Large intestine (tissue), 3 donors: ENCODE measurements around the gene EPHB4. TPM values are rescaled to one million over a fixed set of nuclear protein-coding genes. Genes with fewer than 3 reads are reported as not detected.

Experiments
- DNase-seq, 2 donors: peaks; one replicate each; pipeline versions ENCODE4 v3.0.0 to v3.0.0-alpha.2; 2013
- H3K27ac ChIP-seq: one replicate; pipeline ENCODE4 v1.5.1; 2013; ENCODE audit warnings: low read length
- H3K27me3 ChIP-seq: 2 replicates; pipeline ENCODE4 v1.6.1; 2013; ENCODE audit warnings: low read length; ENCODE audit not compliant: control insufficient read depth, insufficient read depth
- H3K36me3 ChIP-seq: 2 replicates; pipeline ENCODE4 v1.6.1; 2013; ENCODE audit warnings: low read length; ENCODE audit not compliant: control insufficient read depth, insufficient read depth
- H3K4me1 ChIP-seq: one replicate; pipeline ENCODE4 v1.6.1; 2013; ENCODE audit warnings: low read length; ENCODE audit not compliant: control insufficient read depth, insufficient read depth
- H3K4me3 ChIP-seq: one replicate; pipeline ENCODE4 v1.5.1; 2013; ENCODE audit warnings: low read length
- H3K9me3 ChIP-seq: one replicate; pipeline ENCODE4 v1.6.1; 2013; ENCODE audit warnings: mild to moderate bottlenecking, low read depth, low read length, moderate library complexity; ENCODE audit not compliant: control insufficient read depth
- WGBS: methylation state at CpG from one replicate; pipeline ENCODE4 v1.1.5; 2013; ENCODE audit warnings: low lambda C conversion rate; ENCODE audit not compliant: insufficient coverage; 5-methylcytosine and 5-hydroxymethylcytosine counted together
- polyA plus RNA-seq: library from polyadenylated mRNA; unstranded; fragments of 120-200 nt; gene quantifications from one replicate; pipeline ENCODE4 v1.2.1, GENCODE V29; 2013

Gene EPHB4
- polyA plus RNA-seq, 1 donor, result 30.4 TPM

GRCh38 chr7:100759357-100760171 lies 67.8 kb downstream of the EPHB4 start:
- peak in 1 of 2 donors; percentile 17 for DNase-seq
- WGBS, result no CpG with 5 or more reads among the region's 19 CpGs
- Histone ChIP-seq H3K4me1 (no peaks in the 10 kb centered on the region), H3K27me3 (no peaks in the 10 kb centered on the region), H3K27ac (no peak overlapping the region), H3K9me3 (no peaks in the 10 kb centered on the region), H3K4me3 (no peak overlapping the region), H3K36me3 (no peaks in the 10 kb centered on the region)

DNA sequence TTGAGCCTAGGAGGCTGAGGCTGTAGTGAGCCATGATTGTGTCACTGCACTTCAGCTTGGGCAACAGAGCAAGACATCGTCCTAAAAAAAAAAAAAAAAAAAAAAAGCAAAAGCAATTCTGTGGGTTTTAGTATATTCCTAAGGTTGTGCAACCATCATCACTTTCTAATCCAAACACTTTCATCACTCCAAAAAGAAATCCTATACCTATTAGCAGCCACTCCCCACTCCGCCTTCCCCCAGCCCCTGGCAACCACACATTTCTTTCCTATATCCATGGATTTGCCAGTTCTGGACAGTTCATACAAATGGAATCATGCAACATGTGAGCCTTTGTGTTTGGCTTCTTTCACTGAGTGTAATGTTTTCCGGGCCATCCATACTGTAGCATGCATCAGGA lies 73.6 kb downstream of the EPHB4 start:
- H3K9me3 ChIP-seq, result no peaks in the 10 kb centered on the region
- H3K4me1 ChIP-seq, result no peaks in the 10 kb centered on the region
- H3K27ac ChIP-seq, result no peak overlapping the region
- H3K27me3 ChIP-seq, result peaks cover 20% of the 10 kb centered on the region
- H3K36me3 ChIP-seq, result no peaks in the 10 kb centered on the region
- no CpG with 5 or more reads among the region's 3 CpGs for WGBS
- no peak for DNase-seq
- no peak overlapping the region for H3K4me3 ChIP-seq

- no peak for DNase-seq
- Histone ChIP-seq H3K36me3 (no peaks in the 10 kb centered on the region), H3K27me3 (peaks cover 20% of the 10 kb centered on the region), H3K4me3 (no peak overlapping the region), H3K27ac (no peak overlapping the region), H3K9me3 (no peaks in the 10 kb centered on the region), H3K4me1 (no peaks in the 10 kb centered on the region)
- no CpG with 5 or more reads among the region's 5 CpGs for WGBS
These were observed 74.3 kb downstream of the EPHB4 start for GRCh38 chr7:100752994-100753393.

Other genes starting within 250 kb of the EPHB4 start
- gene LRCH4, start 241.4 kb downstream of the EPHB4 start, polyA plus RNA-seq, result 40.0 TPM
- 0.88 TPM for gene FBXO24, start 241.2 kb downstream of the EPHB4 start, polyA plus RNA-seq
- 51.4 TPM for gene PCOLCE, start 225.2 kb downstream of the EPHB4 start, polyA plus RNA-seq
- gene MOSPD3, start 215.0 kb downstream of the EPHB4 start, polyA plus RNA-seq, result 13.7 TPM
- 2.7 TPM for gene TFR2, start 186.0 kb downstream of the EPHB4 start, polyA plus RNA-seq
- 2.9 TPM for gene ACTL6B, start 171.1 kb downstream of the EPHB4 start, polyA plus RNA-seq
- gene GNB2, start 153.8 kb downstream of the EPHB4 start, polyA plus RNA-seq, result 193 TPM
- 47.6 TPM for gene GIGYF1, start 133.3 kb downstream of the EPHB4 start, polyA plus RNA-seq
- 28.7 TPM for gene POP7, start 121.4 kb downstream of the EPHB4 start, polyA plus RNA-seq
- gene EPO, start 107.1 kb downstream of the EPHB4 start, polyA plus RNA-seq, result 0.19 TPM
- gene ZAN, start 93.9 kb downstream of the EPHB4 start, polyA plus RNA-seq, result 0.04 TPM
- 26.0 TPM for gene SLC12A9, start 25.2 kb upstream of the EPHB4 start, polyA plus RNA-seq
- gene TRIP6, start 39.9 kb upstream of the EPHB4 start, polyA plus RNA-seq, result 46.1 TPM
- 118 TPM for gene SRRT, start 47.6 kb upstream of the EPHB4 start, polyA plus RNA-seq
- 2.4 TPM for gene UFSP1, start 62.2 kb upstream of the EPHB4 start, polyA plus RNA-seq
- gene ACHE, start 68.4 kb upstream of the EPHB4 start, polyA plus RNA-seq, result 7.4 TPM
- 127 TPM for gene MUC3A, start 122.0 kb upstream of the EPHB4 start, polyA plus RNA-seq
- gene MUC12, start 142.0 kb upstream of the EPHB4 start, polyA plus RNA-seq, result 3.3 TPM
- 139 TPM for gene MUC17, start 192.6 kb upstream of the EPHB4 start, polyA plus RNA-seq